SU-DHL-6 (cell line): ENCODE results near the gene MINDY1.
A peak's percentile ranks its signal among the peaks of the same experiment; 100 is the strongest.

Experiments
- H2AFZ ChIP-seq: fragments of 200-600 bp; sonication (generic); 2 replicates; pipeline ENCODE4 v1.6.1; 2014; ENCODE audit warnings: low read depth, mild to moderate bottlenecking, moderate library complexity, mixed read lengths, antibody characterized with exemption, low read length; ENCODE audit not compliant: severe bottlenecking
- H3F3A ChIP-seq: fragments of 200-600 bp; shearing (Covaris generic); 2 replicates; pipeline ENCODE4 v1.6.0; 2016; ENCODE audit warnings: antibody characterized with exemption, mild to moderate bottlenecking; ENCODE audit not compliant: insufficient read depth
- H3K27ac ChIP-seq: fragments of 200-600 bp; sonication (generic); 2 replicates; pipeline ENCODE4 v1.5.1; 2016; ENCODE audit warnings: low read depth, mild to moderate bottlenecking, low read length, moderate library complexity, mixed read lengths
- H3K27me3 ChIP-seq: fragments of 200-600 bp; sonication (generic), shearing (Covaris generic); 2 replicates; pipeline ENCODE4 v1.6.0; 2014; ENCODE audit warnings: mild to moderate bottlenecking, low read length
- H3K36me3 ChIP-seq: fragments of 200-600 bp; sonication (generic); 2 replicates; pipeline ENCODE4 v1.6.1; 2014; ENCODE audit warnings: mild to moderate bottlenecking, low read length, mixed read lengths
- H3K4me2 ChIP-seq: fragments of 300-600, 200-600 bp; shearing (Covaris generic), sonication (generic); 2 replicates; pipeline ENCODE4 v1.6.0; 2014; ENCODE audit warnings: low read length, low read depth, mild to moderate bottlenecking; ENCODE audit not compliant: poor library complexity, severe bottlenecking
- H3K4me3 ChIP-seq: fragments of 200-600 bp; sonication (generic); 2 replicates; pipeline ENCODE4 v1.5.1; 2014; ENCODE audit warnings: antibody characterized with exemption, low read length, mild to moderate bottlenecking, mixed read lengths; ENCODE audit not compliant: insufficient read depth, poor library complexity, severe bottlenecking
- H3K79me2 ChIP-seq: fragments of 200-600 bp; sonication (generic); 2 replicates; pipeline ENCODE4 v1.6.1; 2014; ENCODE audit warnings: mild to moderate bottlenecking, low read length, moderate library complexity; ENCODE audit not compliant: insufficient read depth
- H3K9ac ChIP-seq: fragments of 200-600 bp; sonication (generic); 2 replicates; pipeline ENCODE4 v1.7.0; 2014; ENCODE audit warnings: mild to moderate bottlenecking, low read length
- H3K9me2 ChIP-seq: fragments of 200-600 bp; sonication (generic); replicated peaks from 2 replicates; pipeline ENCODE4 v1.6.1; 2014; ENCODE audit warnings: low read length; ENCODE audit not compliant: insufficient read depth
- H3K9me3 ChIP-seq: fragments of 200-600 bp; sonication (generic); 2 replicates; pipeline ENCODE4 v1.6.1; 2014; ENCODE audit warnings: low read length, mixed read lengths; ENCODE audit not compliant: insufficient read depth
- H4K20me1 ChIP-seq: fragments of 200-600 bp; sonication (generic); 2 replicates; pipeline ENCODE4 v1.6.1; 2014; ENCODE audit warnings: low read depth, mild to moderate bottlenecking, antibody characterized with exemption, low read length, moderate library complexity, mixed read lengths
- CTCF ChIP-seq: fragments of 200-600 bp; sonication (generic); IDR thresholded peaks from one replicate; pipeline ENCODE4 v1.5.1; 2017; ENCODE audit warnings: antibody characterized with exemption, mild to moderate bottlenecking, low read length, moderate library complexity; ENCODE audit not compliant: insufficient read depth, poor library complexity, severe bottlenecking
- EZH2phosphoT487 ChIP-seq: fragments of 200-600 bp; sonication (generic), shearing (Covaris generic); conservative IDR thresholded peaks from 2 replicates; pipeline ENCODE4 v1.6.1; 2018; ENCODE audit warnings: mild to moderate bottlenecking, antibody characterized with exemption, low read length, moderate library complexity, mixed read lengths

The MINDY1 gene

DNA sequence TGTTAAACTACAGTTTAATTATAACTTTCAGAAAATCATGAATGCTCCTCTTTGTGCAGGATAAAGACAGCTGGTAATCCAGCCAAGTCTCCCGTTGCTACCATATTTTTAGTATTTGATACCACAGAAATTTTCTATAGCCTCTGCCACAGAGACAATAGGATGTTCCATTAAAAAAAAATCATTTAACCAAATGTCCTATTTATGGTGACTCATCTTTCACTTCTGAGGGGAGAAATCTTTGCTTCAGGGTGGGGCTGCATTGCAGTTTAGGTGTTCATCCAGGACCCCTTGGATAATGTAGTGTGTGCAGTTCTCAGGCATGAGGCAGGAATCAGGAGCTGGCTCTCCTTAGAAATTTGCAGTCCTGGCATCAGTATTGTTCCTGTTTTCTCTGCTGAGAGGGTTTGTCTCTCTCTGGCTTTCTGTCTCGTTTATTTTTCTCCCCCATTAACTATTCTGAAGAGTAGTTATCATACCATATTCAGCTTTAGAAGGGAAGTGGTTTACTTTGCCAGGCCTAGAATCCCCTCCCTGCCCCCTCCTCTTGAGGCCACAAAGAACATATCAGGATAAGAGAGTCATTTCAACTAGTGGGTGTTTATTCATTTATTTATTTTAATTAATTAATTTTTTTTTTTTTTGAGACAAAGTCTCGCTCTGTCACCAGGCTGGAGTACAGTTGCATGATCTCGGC, 4.6 kb upstream of the MINDY1 start:
- Histone ChIP-seq H4K20me1 (no peaks in the 10 kb centered on the region), H3K4me2 (no peak overlapping the region), H3K9me3 (no peaks in the 10 kb centered on the region), H3K9me2 (no peaks in the 10 kb centered on the region), H3K27me3 (no peaks in the 10 kb centered on the region), H2AFZ (no peak overlapping the region), H3K9ac (no peak overlapping the region), H3K4me3 (no peak overlapping the region), H3F3A (peaks cover 8% of the 10 kb centered on the region; the same call in 1 of the 2 replicates), H3K27ac (no peak overlapping the region), H3K36me3 (no peaks in the 10 kb centered on the region), H3K79me2 (peaks cover 12% of the 10 kb centered on the region; the same call in 1 of the 2 replicates)
- TF ChIP-seq EZH2phosphoT487: no peak
- TF ChIP-seq CTCF: no peak

- no peak overlapping the region for H3K4me2 ChIP-seq
- TF ChIP-seq CTCF (no peak), EZH2phosphoT487 (no peak)
Observed at GRCh38 chr1:151010346-151010726, 3.6 kb upstream of the MINDY1 start.

GRCh38 chr1:151009674-151010345, 3.1 kb upstream of the MINDY1 start:
- Histone ChIP-seq H3K27me3 (no peaks in the 10 kb centered on the region), H2AFZ (no peak overlapping the region), H3K9me2 (no peaks in the 10 kb centered on the region), H3K9ac (peak overlapping the region; percentile 83), H4K20me1 (no peaks in the 10 kb centered on the region), H3K36me3 (no peaks in the 10 kb centered on the region), H3F3A (peaks cover 8% of the 10 kb centered on the region; the same call in 1 of the 2 replicates), H3K27ac (no peak overlapping the region), H3K9me3 (no peaks in the 10 kb centered on the region), H3K79me2 (peaks cover 12% of the 10 kb centered on the region; the same call in 1 of the 2 replicates), H3K4me2 (peak overlapping the region; percentile 75), H3K4me3 (peak overlapping the region; percentile 87)
- TF ChIP-seq EZH2phosphoT487 (no peak), CTCF (no peak)

More at GRCh38 chr1:151010346-151010726, 3.6 kb upstream of the MINDY1 start:
- Histone ChIP-seq H3K9me3 (no peaks in the 10 kb centered on the region), H4K20me1 (no peaks in the 10 kb centered on the region), H3K36me3 (no peaks in the 10 kb centered on the region), H3K79me2 (peaks cover 12% of the 10 kb centered on the region; the same call in 1 of the 2 replicates), H3K27ac (no peak overlapping the region), H2AFZ (no peak overlapping the region), H3K9me2 (no peaks in the 10 kb centered on the region), H3K4me3 (no peak overlapping the region), H3K9ac (no peak overlapping the region), H3K27me3 (no peaks in the 10 kb centered on the region), H3F3A (peaks cover 8% of the 10 kb centered on the region; the same call in 1 of the 2 replicates)
